ENCODE measurements around the gene PRPH.
"Not testable (repeated sequence)": the region's sequence is repeated elsewhere in the genome, so short reads cannot be mapped to it uniquely, and the experiment has no call there.

Gene PRPH

GRCh38 chr12:49333778-49334177, 38.8 kb downstream of the PRPH start:
- DNase-seq (ENCODE audit: low read depth) = not testable (repeated sequence)

- DNase-seq (ENCODE audit: low read depth) = no peak
Measured at GRCh38 chr12:49334226-49334625, 39.3 kb downstream of the PRPH start.

GRCh38 chr12:49334681-49335080, 39.7 kb downstream of the PRPH start:
- DNase-seq (ENCODE audit: low read depth) = no peak

GRCh38 chr12:49335118-49335954, 40.4 kb downstream of the PRPH start:
- no peak for DNase-seq (ENCODE audit: low read depth)

GRCh38 chr12:49335955-49336644, 41.2 kb downstream of the PRPH start:
- DNase-seq (ENCODE audit: low read depth) = no peak

GRCh38 chr12:49336645-49337584, 42.0 kb downstream of the PRPH start, which contains the start of gene C1QL4:
C1QL4 (minus strand) TSS chr12:49337188; CDS start chr12:49336477, 711 bp downstream.
- peak; percentile 88 for DNase-seq (ENCODE audit: low read depth)

GRCh38 chr12:49338830-49339463, 44.0 kb downstream of the PRPH start:
- DNase-seq (ENCODE audit: low read depth) = no peak

- no peak for DNase-seq (ENCODE audit: low read depth)
Measured at GRCh38 chr12:49339464-49339861, 44.5 kb downstream of the PRPH start.

GRCh38 chr12:49340095-49340870, 45.3 kb downstream of the PRPH start:
- DNase-seq (ENCODE audit: low read depth) = no peak

- no peak for DNase-seq (ENCODE audit: low read depth)
Measured at GRCh38 chr12:49340971-49341776, 46.2 kb downstream of the PRPH start.

GRCh38 chr12:49341777-49342065, 46.8 kb downstream of the PRPH start:
- DNase-seq (ENCODE audit: low read depth) = no peak

GRCh38 chr12:49342066-49342913, 47.3 kb downstream of the PRPH start:
- peak; percentile 63 for DNase-seq (ENCODE audit: low read depth)

GRCh38 chr12:49342914-49343731, 48.2 kb downstream of the PRPH start:
- no peak for DNase-seq (ENCODE audit: low read depth)

GRCh38 chr12:49344486-49345050, 49.6 kb downstream of the PRPH start:
- DNase-seq (ENCODE audit: low read depth) = no peak

GRCh38 chr12:49345051-49345824, 50.3 kb downstream of the PRPH start:
- DNase-seq (ENCODE audit: low read depth) = no peak

GRCh38 chr12:49345825-49346658, 51.1 kb downstream of the PRPH start:
- DNase-seq (ENCODE audit: low read depth) = no peak

Data from activated T-cell treated with anti-CD3 and anti-CD28 coated beads for 1 hour (primary cell).